ENCODE measurements around the gene RAB22A. TPM values are rescaled to one million over a fixed set of nuclear protein-coding genes. Genes with fewer than 3 reads are reported as not detected.

RAB22A gene
- total and polyA plus RNA-seq, 2 donors (not counting 3 experiments of a cell fraction or from before 2014, with no cell fraction given): 8.6 to 16.3 TPM

DNA sequence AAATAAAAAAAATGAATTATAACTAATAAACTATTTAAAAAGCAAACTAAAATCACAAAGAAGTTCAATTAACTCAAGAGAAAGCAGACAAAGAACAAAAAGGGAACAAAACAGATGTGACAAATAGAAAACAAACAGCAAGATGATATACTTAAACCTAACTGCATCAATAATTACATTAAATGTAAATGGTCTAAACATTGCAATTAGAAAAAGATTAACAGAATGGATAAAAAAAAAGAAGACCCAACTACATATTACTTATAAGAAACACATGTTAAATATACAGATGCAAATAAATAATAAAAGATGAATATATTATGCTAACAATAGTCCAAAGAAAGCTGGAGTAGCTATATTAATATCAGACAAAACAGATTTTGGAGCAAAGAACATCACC lies 35.1 kb upstream of the RAB22A start:
- intact Hi-C loops (cut with micrococcal nuclease): no loop called here
- Histone ChIP-seq H3K4me3 (replicated peaks in 1 of 3; ENCODE audit: insufficient read depth in 1 of 3, low read depth in 1 of 3, low read length in 3 of 3) (no peak overlapping the region), H3K4me1 (ENCODE audit: control insufficient read depth, extremely low read depth, insufficient read depth, low read length) (peaks cover 6% of the 10 kb centered on the region), H4K20me1 (replicated peaks; ENCODE audit: control insufficient read depth, extremely low read depth, insufficient read depth, low read length) (no peaks in the 10 kb centered on the region), H3K79me2 (ENCODE audit: control insufficient read depth, insufficient read depth, low read length) (peaks cover 13% of the 10 kb centered on the region), H3K36me3 (ENCODE audit: control insufficient read depth in 2 of 2, extremely low read depth in 1 of 2, insufficient read depth in 2 of 2, low read length in 2 of 2) (no peaks in the 10 kb centered on the region), H3K27ac (ENCODE audit: insufficient read depth, low read depth, low read length) (no peak overlapping the region), H3K9ac (replicated peaks; ENCODE audit: extremely low read depth, insufficient read depth, low read length) (no peak overlapping the region), H3K4me2 (ENCODE audit: insufficient read depth, low read length) (no peak overlapping the region), H3K9me1 (replicated peaks; ENCODE audit: control insufficient read depth, extremely low read depth, insufficient read depth, low read length) (no peaks in the 10 kb centered on the region), H3K27me3 (ENCODE audit: control insufficient read depth in 2 of 2, insufficient read depth in 2 of 2, low read length in 2 of 2) (no peaks in the 10 kb centered on the region), H3K9me3 (replicated peaks; ENCODE audit: control insufficient read depth, insufficient read depth, low read length) (no peaks in the 10 kb centered on the region), H2AFZ (ENCODE audit: low read depth, low read length) (no peak overlapping the region)
- DNase-seq (ENCODE audit: low read depth, low spot score): no peak
- dilution Hi-C loops (cut with MboI; ENCODE audit: extremely low pct_ligation_motif_present, low sequenced_read_pairs): no loop called here
- CTCF ChIA-PET: no interaction called here
- no TSS peak for BruUV-seq (replicated peaks)
- TF ChIP-seq, protein P1, sequence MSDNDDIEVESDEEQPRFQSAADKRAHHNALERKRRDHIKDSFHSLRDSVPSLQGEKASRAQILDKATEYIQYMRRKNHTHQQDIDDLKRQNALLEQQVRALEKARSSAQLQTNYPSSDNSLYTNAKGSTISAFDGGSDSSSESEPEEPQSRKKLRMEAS (IDR thresholded peaks at IDR 0.05; ENCODE audit: insufficient read depth, insufficient read length): no peak
- TF ChIP-seq GATA2 (IDR thresholded peaks at IDR 0.05; ENCODE audit: insufficient read depth, insufficient read length, low read depth, low read length) (no peak), POLR2A (IDR thresholded peaks at IDR 0.05; ENCODE audit: low read depth, low read length) (no peak), EZH2 (IDR thresholded peaks at IDR 0.05; ENCODE audit: borderline replicate concordance, low read depth, low read length, severe bottlenecking) (no peak), JUN (IDR thresholded peaks at IDR 0.05; ENCODE audit: borderline replicate concordance, insufficient read depth, insufficient read length, low read depth) (no peak), FOS (IDR thresholded peaks at IDR 0.05; ENCODE audit: borderline replicate concordance, insufficient read depth, low read length) (no peak), POLR2AphosphoS5 (IDR thresholded peaks at IDR 0.05; ENCODE audit: insufficient read depth, low read depth, low read length) (no peak), MYC (IDR thresholded peaks at IDR 0.05; ENCODE audit: low read depth, low read length) (no peak)
- TF ChIP-seq, protein P2, sequence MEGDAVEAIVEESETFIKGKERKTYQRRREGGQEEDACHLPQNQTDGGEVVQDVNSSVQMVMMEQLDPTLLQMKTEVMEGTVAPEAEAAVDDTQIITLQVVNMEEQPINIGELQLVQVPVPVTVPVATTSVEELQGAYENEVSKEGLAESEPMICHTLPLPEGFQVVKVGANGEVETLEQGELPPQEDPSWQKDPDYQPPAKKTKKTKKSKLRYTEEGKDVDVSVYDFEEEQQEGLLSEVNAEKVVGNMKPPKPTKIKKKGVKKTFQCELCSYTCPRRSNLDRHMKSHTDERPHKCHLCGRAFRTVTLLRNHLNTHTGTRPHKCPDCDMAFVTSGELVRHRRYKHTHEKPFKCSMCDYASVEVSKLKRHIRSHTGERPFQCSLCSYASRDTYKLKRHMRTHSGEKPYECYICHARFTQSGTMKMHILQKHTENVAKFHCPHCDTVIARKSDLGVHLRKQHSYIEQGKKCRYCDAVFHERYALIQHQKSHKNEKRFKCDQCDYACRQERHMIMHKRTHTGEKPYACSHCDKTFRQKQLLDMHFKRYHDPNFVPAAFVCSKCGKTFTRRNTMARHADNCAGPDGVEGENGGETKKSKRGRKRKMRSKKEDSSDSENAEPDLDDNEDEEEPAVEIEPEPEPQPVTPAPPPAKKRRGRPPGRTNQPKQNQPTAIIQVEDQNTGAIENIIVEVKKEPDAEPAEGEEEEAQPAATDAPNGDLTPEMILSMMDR (IDR thresholded peaks at IDR 0.05; ENCODE audit: extremely low read depth in 1 of 2, insufficient read depth in 1 of 2, low read depth in 1 of 2, low read length in 2 of 2): no peak
- no peak for FAIRE-seq
- POLR2A ChIA-PET: no interaction called here
